PC-3 (cell line): Measurements from ENCODE around the gene CASZ1. TPM values are rescaled to one million over a fixed set of nuclear protein-coding genes. Genes with fewer than 3 reads are reported as not detected.

Source experiments
- ATAC-seq: fragments of 200-7000 bp; cut with Tn5 transposase; 2 replicates; pipeline ENCODE4 v1.9.1; 2020; ENCODE audit warnings: mild to moderate bottlenecking, moderate library complexity
- BruUV-seq: library from RNA; stranded (reverse); fragments of 400-500 nt; replicated peaks from 2 replicates; lab custom pipeline; 2021; lab: Mats Ljungman, UMichigan
- CTCF ChIA-PET: fragments of 300-600 bp; sonication (Branson Sonifier 250); formaldehyde crosslinking; loops from one replicate; lab custom pipeline; 2022; ENCODE audit warnings: antibody characterized with exemption; lab: Charles Lee
- POLR2A ChIA-PET: fragments of 300-600 bp; sonication (Branson Sonifier 250); formaldehyde crosslinking; loops from one replicate; lab custom pipeline; 2022; ENCODE audit warnings: antibody characterized with exemption; ENCODE audit not compliant: unreplicated experiment; lab: Charles Lee
- DNase-seq: peaks from one replicate; pipeline ENCODE4 v3.0.0-alpha.2; 2015
- H2AFZ ChIP-seq: fragments of 300-600 bp; sonication (generic); 2 replicates; pipeline ENCODE4 v1.6.0; 2016; ENCODE audit warnings: antibody characterized with exemption, low read length
- H3F3A ChIP-seq: fragments of 300-600 bp; sonication (generic); one replicate; pipeline ENCODE4 v1.6.0; 2017; ENCODE audit warnings: antibody characterized with exemption, low read length, control low read depth, mild to moderate bottlenecking; ENCODE audit not compliant: unreplicated experiment
- H3K27ac ChIP-seq: fragments of 300-600 bp; sonication (generic); 2 replicates; pipeline ENCODE4 v1.5.1; 2016; ENCODE audit warnings: mild to moderate bottlenecking, low read length
- H3K27me3 ChIP-seq: fragments of 300-600 bp; sonication (generic); 2 replicates; pipeline ENCODE4 v1.6.1; 2016; ENCODE audit warnings: low read length, mixed read lengths
- H3K36me3 ChIP-seq: fragments of 300-600 bp; sonication (generic); 2 replicates; pipeline ENCODE4 v1.6.1; 2016; ENCODE audit warnings: low read depth, mixed run types, low read length, mixed read lengths
- H3K4me1 ChIP-seq: fragments of 300-600 bp; sonication (generic); 2 replicates; pipeline ENCODE4 v1.5.1; 2016; ENCODE audit warnings: low read length; ENCODE audit not compliant: insufficient read depth
- H3K4me2 ChIP-seq: fragments of 300-600 bp; sonication (generic); 2 replicates; pipeline ENCODE4 v1.6.0; 2016; ENCODE audit warnings: low read length
- H3K4me3 ChIP-seq: fragments of 300-600 bp; sonication (generic); 2 replicates; pipeline ENCODE4 v1.5.1; 2016; ENCODE audit warnings: mild to moderate bottlenecking, low read length, mixed read lengths
- H3K79me2 ChIP-seq: fragments of 300-600 bp; sonication (generic); 2 replicates; pipeline ENCODE4 v1.6.1; 2017; ENCODE audit warnings: low read length, mixed read lengths
- H3K9ac ChIP-seq: fragments of 300-600 bp; sonication (generic); 2 replicates; pipeline ENCODE4 v1.6.0; 2016; ENCODE audit warnings: mild to moderate bottlenecking, low read length
- H3K9me2 ChIP-seq: fragments of 300-600 bp; sonication (generic); replicated peaks from 2 replicates; pipeline ENCODE4 v1.6.1; 2016; ENCODE audit warnings: mixed run types, low read length, mixed read lengths
- H3K9me3 ChIP-seq: fragments of 300-600 bp; sonication (generic); 2 replicates; pipeline ENCODE4 v1.6.1; 2016; ENCODE audit warnings: low read length, mixed read lengths
- H4K20me1 ChIP-seq: fragments of 300-600 bp; sonication (generic); 2 replicates; pipeline ENCODE4 v1.6.1; 2016; ENCODE audit warnings: low read length, mixed read lengths
- CTCF ChIP-seq: fragments of 300-600 bp; sonication (generic); conservative IDR thresholded peaks from 2 replicates; pipeline ENCODE4 v1.5.1; 2017; ENCODE audit warnings: antibody characterized with exemption, low read depth, mild to moderate bottlenecking, low read length
- EZH2 ChIP-seq: fragments of 300-600 bp; sonication (generic); IDR thresholded peaks from one replicate; pipeline ENCODE4 v1.6.1; 2017; ENCODE audit warnings: antibody characterized with exemption, mild to moderate bottlenecking, low read length; ENCODE audit not compliant: unreplicated experiment
- EZH2phosphoT487 ChIP-seq: fragments of 300-600 bp; sonication (generic); IDR thresholded peaks from 2 replicates; pipeline ENCODE4 v1.6.1; 2018; ENCODE audit warnings: mild to moderate bottlenecking, antibody characterized with exemption, low read length, borderline replicate concordance
- intact Hi-C: fragments of 100-400 bp; cut with micrococcal nuclease; formaldehyde crosslinking; loops from 2 replicates; pipeline ENCODE4 v1.9.0; 2023
- total RNA-seq: library from RNA; depleted of rRNA; stranded (reverse); fragments of >200 nt; gene quantifications from 2 replicates; pipeline ENCODE4 v1.2.3, GENCODE V29; 2014

CASZ1 gene
- total RNA-seq, 1 experiment from 2014 or later: 12.8 TPM

GRCh38 chr1:10771789-10772188, 24.7 kb downstream of the CASZ1 start:
- no peak for ATAC-seq
- CTCF ChIA-PET: no interaction called here

GRCh38 chr1:10768552-10768951, 27.9 kb downstream of the CASZ1 start:
- no peaks in the 10 kb centered on the region for H4K20me1 ChIP-seq
- no peak overlapping the region for H3K27ac ChIP-seq
- ATAC-seq (no peak), DNase-seq (no peak)
- POLR2A ChIA-PET: no interaction called here
- BruUV-seq: no TSS peak
- H3K36me3 ChIP-seq: no peaks in the 10 kb centered on the region
- CTCF ChIA-PET: no interaction called here
- TF ChIP-seq EZH2phosphoT487: no peak
- TF ChIP-seq CTCF: no peak
- no peak for TF ChIP-seq EZH2
- no peak overlapping the region for H3K4me2 ChIP-seq
- no peaks in the 10 kb centered on the region for H3K27me3 ChIP-seq
- H2AFZ ChIP-seq: no peak overlapping the region
- H3K4me3 ChIP-seq: no peak overlapping the region
- H3K9me2 ChIP-seq: no peaks in the 10 kb centered on the region
- intact Hi-C loops: no loop called here
- no peak overlapping the region for H3K9ac ChIP-seq
- no peaks in the 10 kb centered on the region for H3K79me2 ChIP-seq
- peaks cover 12% of the 10 kb centered on the region for H3K4me1 ChIP-seq
- H3F3A ChIP-seq: no peaks in the 10 kb centered on the region
- H3K9me3 ChIP-seq: no peaks in the 10 kb centered on the region

More at GRCh38 chr1:10771789-10772188, 24.7 kb downstream of the CASZ1 start:
- Histone ChIP-seq H3K79me2 (no peaks in the 10 kb centered on the region), H3K36me3 (no peaks in the 10 kb centered on the region), H3K9me2 (no peaks in the 10 kb centered on the region), H2AFZ (no peak overlapping the region), H3K4me1 (peaks cover 6% of the 10 kb centered on the region; the same call in 1 of the 2 replicates), H4K20me1 (no peaks in the 10 kb centered on the region), H3F3A (no peaks in the 10 kb centered on the region), H3K4me2 (no peak overlapping the region), H3K27ac (no peak overlapping the region), H3K4me3 (no peak overlapping the region), H3K27me3 (no peaks in the 10 kb centered on the region), H3K9ac (no peak overlapping the region), H3K9me3 (no peaks in the 10 kb centered on the region)
- no TSS peak for BruUV-seq
- no peak for DNase-seq
- TF ChIP-seq EZH2phosphoT487: no peak
- no peak for TF ChIP-seq CTCF
- TF ChIP-seq EZH2: no peak
- POLR2A ChIA-PET: no interaction called here
- intact Hi-C loops: no loop called here

GRCh38 chr1:10767282-10767681, 29.2 kb downstream of the CASZ1 start:
- Histone ChIP-seq H3K4me1 (peaks cover 21% of the 10 kb centered on the region), H2AFZ (no peak overlapping the region), H3K36me3 (no peaks in the 10 kb centered on the region), H4K20me1 (no peaks in the 10 kb centered on the region), H3K4me2 (no peak overlapping the region), H3F3A (no peaks in the 10 kb centered on the region), H3K27me3 (no peaks in the 10 kb centered on the region), H3K9me3 (no peaks in the 10 kb centered on the region), H3K27ac (no peak overlapping the region), H3K79me2 (no peaks in the 10 kb centered on the region), H3K9me2 (no peaks in the 10 kb centered on the region), H3K9ac (no peak overlapping the region), H3K4me3 (no peak overlapping the region)
- TF ChIP-seq EZH2: no peak
- no peak for TF ChIP-seq EZH2phosphoT487
- no peak for TF ChIP-seq CTCF
- DNase-seq: no peak
- BruUV-seq: no TSS peak
- ChIA-PET POLR2A (no interaction called here), CTCF (no interaction called here)
- intact Hi-C loops: no loop called here
- no peak for ATAC-seq
